Muscle layer of duodenum (tissue), 2 donors: ENCODE measurements around the gene ZNF786.
A peak's percentile ranks its signal among the peaks of the same experiment; 100 is the strongest.

Source experiments
- H3K27ac ChIP-seq: one replicate; pipeline ENCODE4 v1.7.0; 2013; ENCODE audit warnings: mild to moderate bottlenecking, low read length
- H3K27me3 ChIP-seq: one replicate; pipeline ENCODE4 v1.7.0; 2013; ENCODE audit warnings: low read depth, mild to moderate bottlenecking, control low read depth, low read length
- H3K36me3 ChIP-seq, 2 donors: one replicate each; pipeline ENCODE4 v1.7.0; 2013; ENCODE audit warnings: low read length in 2 of 2, control low read depth in 1 of 2, mild to moderate bottlenecking in 1 of 2; ENCODE audit not compliant: insufficient read depth in 2 of 2, control insufficient read depth in 1 of 2
- H3K4me1 ChIP-seq, 2 donors: one replicate each; pipeline ENCODE4 v1.7.0; 2013; ENCODE audit warnings: low read length in 2 of 2, mild to moderate bottlenecking in 2 of 2, control low read depth in 1 of 2, moderate library complexity in 1 of 2; ENCODE audit not compliant: insufficient read depth in 2 of 2, control insufficient read depth in 1 of 2
- H3K4me3 ChIP-seq, 2 donors: one replicate each; pipeline ENCODE4 v1.7.0; 2013; ENCODE audit warnings: low read length in 2 of 2, low read depth in 1 of 2, mild to moderate bottlenecking in 1 of 2
- H3K9me3 ChIP-seq, 2 donors: one replicate each; pipeline ENCODE4 v1.7.0; 2013; ENCODE audit warnings: low read length in 2 of 2, control low read depth in 1 of 2, mild to moderate bottlenecking in 1 of 2; ENCODE audit not compliant: control insufficient read depth in 1 of 2
- donor health status: healthy.

ZNF786 gene

GRCh38 chr7:149090397-149091195 lies at the start of gene ZNF786:
ZNF786 (minus strand) TSS chr7:149090718; CDS start chr7:149090640, 78 bp downstream.
- no peaks in the 10 kb centered on the region for H3K27me3 ChIP-seq
- H3K4me3 ChIP-seq, result peak within 1 kb of the TSS; percentile 85 to 86
- H3K4me1 ChIP-seq, result peaks cover 0 to 4% of the 10 kb centered on the region in 2 donors
- no peaks in the 10 kb centered on the region for H3K9me3 ChIP-seq
- H3K27ac ChIP-seq, result peak within 1 kb of the TSS; percentile 94
- no peaks in the 10 kb centered on the region for H3K36me3 ChIP-seq

- H3K36me3 ChIP-seq, result peaks cover 0 to under 1% of the 10 kb centered on the region in 2 donors
- H3K27me3 ChIP-seq, result no peaks in the 10 kb centered on the region
- no peak overlapping the region for H3K4me3 ChIP-seq
- H3K4me1 ChIP-seq, result no peaks in the 10 kb centered on the region
- H3K9me3 ChIP-seq, result no peaks in the 10 kb centered on the region
- no peak overlapping the region for H3K27ac ChIP-seq
Observed at GRCh38 chr7:149136118-149136517, 45.6 kb upstream of the ZNF786 start.

GRCh38 chr7:149133028-149133710 lies 42.7 kb upstream of the ZNF786 start:
- H3K4me1 ChIP-seq, result peaks cover 0 to under 1% of the 10 kb centered on the region in 2 donors
- H3K9me3 ChIP-seq, result no peaks in the 10 kb centered on the region
- peaks cover 7 to 9% of the 10 kb centered on the region in 2 donors for H3K36me3 ChIP-seq
- no peak overlapping the region for H3K4me3 ChIP-seq
- no peaks in the 10 kb centered on the region for H3K27me3 ChIP-seq
- no peak overlapping the region for H3K27ac ChIP-seq

- H3K27me3 ChIP-seq, result no peaks in the 10 kb centered on the region
- peaks cover 7 to 9% of the 10 kb centered on the region in 2 donors for H3K36me3 ChIP-seq
- H3K9me3 ChIP-seq, result no peaks in the 10 kb centered on the region
- H3K27ac ChIP-seq, result no peak overlapping the region
- H3K4me1 ChIP-seq, result peaks cover 0 to 5% of the 10 kb centered on the region in 2 donors
- no peak overlapping the region for H3K4me3 ChIP-seq
Observed at GRCh38 chr7:149130572-149131198, 40.2 kb upstream of the ZNF786 start.

GRCh38 chr7:149126662-149127266 lies 36.2 kb upstream of the ZNF786 start:
- Histone ChIP-seq H3K4me3 (peak overlapping the region; percentile 90 to 95), H3K9me3 (no peaks in the 10 kb centered on the region), H3K4me1 (peaks cover 0 to 14% of the 10 kb centered on the region in 2 donors), H3K36me3 (peaks cover 7 to 9% of the 10 kb centered on the region in 2 donors), H3K27ac (peak overlapping the region; percentile 91), H3K27me3 (no peaks in the 10 kb centered on the region)

- no peaks in the 10 kb centered on the region for H3K27me3 ChIP-seq
- H3K4me3 ChIP-seq, result peak within 1 kb of the TSS; percentile 90 to 95
- no peaks in the 10 kb centered on the region for H3K9me3 ChIP-seq
Observed at GRCh38 chr7:149125863-149126661, 35.5 kb upstream of the ZNF786 start, which contains the start of gene ZNF425. ZNF425 (minus strand) TSS chr7:149126324; CDS start chr7:149126213, 111 bp downstream.

GRCh38 chr7:149125189-149125862 lies 34.8 kb upstream of the ZNF786 start:
- peaks cover 0 to 3% of the 10 kb centered on the region in 2 donors for H3K36me3 ChIP-seq
- H3K9me3 ChIP-seq, result no peaks in the 10 kb centered on the region
- no peaks in the 10 kb centered on the region for H3K27me3 ChIP-seq
- H3K4me3 ChIP-seq, result peak overlapping the region; percentile 90 to 95
- H3K27ac ChIP-seq, result peak overlapping the region; percentile 91
- H3K4me1 ChIP-seq, result peaks cover 0 to 14% of the 10 kb centered on the region in 2 donors

More at GRCh38 chr7:149125863-149126661, 35.5 kb upstream of the ZNF786 start, which contains the start of gene ZNF425:
- peak within 1 kb of the TSS; percentile 91 for H3K27ac ChIP-seq
- H3K4me1 ChIP-seq, result peaks cover 0 to 14% of the 10 kb centered on the region in 2 donors
- peaks cover 6 to 9% of the 10 kb centered on the region in 2 donors for H3K36me3 ChIP-seq

- H3K27me3 ChIP-seq, result no peaks in the 10 kb centered on the region
- no peak overlapping the region for H3K27ac ChIP-seq
- no peaks in the 10 kb centered on the region for H3K4me1 ChIP-seq
- H3K36me3 ChIP-seq, result peaks cover 0 to 1% of the 10 kb centered on the region in 2 donors
- H3K9me3 ChIP-seq, result no peaks in the 10 kb centered on the region
- no peak overlapping the region for H3K4me3 ChIP-seq
Observed at GRCh38 chr7:149109969-149110368, 19.5 kb upstream of the ZNF786 start.

- H3K4me3 ChIP-seq, result no peak overlapping the region
- H3K4me1 ChIP-seq, result no peaks in the 10 kb centered on the region
- H3K9me3 ChIP-seq, result no peaks in the 10 kb centered on the region
- H3K27ac ChIP-seq, result no peak overlapping the region
- H3K27me3 ChIP-seq, result no peaks in the 10 kb centered on the region
- H3K36me3 ChIP-seq, result peaks cover 0 to 16% of the 10 kb centered on the region in 2 donors
Observed at GRCh38 chr7:149104749-149105148, 14.2 kb upstream of the ZNF786 start.

GRCh38 chr7:149104214-149104613 lies 13.7 kb upstream of the ZNF786 start:
- H3K4me3 ChIP-seq, result no peak overlapping the region
- peaks cover 0 to 16% of the 10 kb centered on the region in 2 donors for H3K36me3 ChIP-seq
- H3K27me3 ChIP-seq, result no peaks in the 10 kb centered on the region
- no peaks in the 10 kb centered on the region for H3K9me3 ChIP-seq
- no peaks in the 10 kb centered on the region for H3K4me1 ChIP-seq
- H3K27ac ChIP-seq, result no peak overlapping the region
